PFSK-1 (cell line): ENCODE data around the gene GAGE10.

Experiments used
- FOXP2 ChIP-seq: optimal IDR thresholded peaks from 2 replicates; pipeline ENCODE3; 2011; ENCODE audit warnings: borderline replicate concordance, control low read depth, inconsistent platforms; ENCODE audit not compliant: insufficient read depth; ENCODE audit errors: extremely low read length, extremely low read depth
- POLR2AphosphoS5 ChIP-seq: IDR thresholded peaks from 2 replicates; pipeline ENCODE4 v1.6.1; 2012; ENCODE audit warnings: low read depth, mild to moderate bottlenecking, control low read depth, low read length, moderate library complexity
- SIN3A ChIP-seq: IDR thresholded peaks from 2 replicates; pipeline ENCODE4 v1.6.1; 2012; ENCODE audit warnings: mild to moderate bottlenecking, low read length, moderate library complexity, borderline replicate concordance; ENCODE audit not compliant: insufficient read depth
- TAF1 ChIP-seq: IDR thresholded peaks from 2 replicates; pipeline ENCODE4 v1.6.1; 2012; ENCODE audit warnings: low read length, control low read depth, borderline replicate concordance; ENCODE audit not compliant: insufficient read depth
- TF ChIP-seq, protein P1 (sequence below), 2 experiments: IDR thresholded peaks; 2 replicates each; pipeline versions ENCODE4 v1.6.1 to v1.8.0; 2011 to 2012; ENCODE audit warnings: low read depth in 2 of 2, low read length in 2 of 2, control low read depth in 1 of 2, inconsistent platforms in 1 of 2, mild to moderate bottlenecking in 1 of 2, moderate library complexity in 1 of 2; ENCODE audit not compliant: insufficient read depth in 1 of 2

The GAGE10 gene

DNA sequence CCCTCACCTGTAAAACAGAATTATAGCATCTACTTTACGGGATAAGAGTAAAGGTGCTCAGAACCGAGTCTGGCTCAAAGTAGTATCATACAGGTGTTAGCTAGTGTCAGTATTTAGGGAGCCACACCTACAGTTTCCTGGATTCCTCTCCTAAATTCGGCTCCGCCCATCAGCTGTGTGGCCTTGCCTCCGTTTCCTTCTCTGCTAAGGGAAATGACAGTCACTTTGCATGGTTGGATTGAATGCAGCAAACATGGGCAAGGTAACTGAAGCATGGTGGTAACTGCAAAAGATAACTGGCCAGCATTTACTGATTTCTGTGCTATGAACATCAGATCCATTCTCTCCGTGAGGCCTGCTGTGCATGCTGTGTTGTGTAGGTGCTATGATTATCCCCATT is 31.0 kb upstream of the GAGE10 start:
- no peak for TF ChIP-seq POLR2AphosphoS5
- no peak for TF ChIP-seq SIN3A
- no peak for TF ChIP-seq FOXP2
- TF ChIP-seq TAF1: no peak
- TF ChIP-seq, protein P1, sequence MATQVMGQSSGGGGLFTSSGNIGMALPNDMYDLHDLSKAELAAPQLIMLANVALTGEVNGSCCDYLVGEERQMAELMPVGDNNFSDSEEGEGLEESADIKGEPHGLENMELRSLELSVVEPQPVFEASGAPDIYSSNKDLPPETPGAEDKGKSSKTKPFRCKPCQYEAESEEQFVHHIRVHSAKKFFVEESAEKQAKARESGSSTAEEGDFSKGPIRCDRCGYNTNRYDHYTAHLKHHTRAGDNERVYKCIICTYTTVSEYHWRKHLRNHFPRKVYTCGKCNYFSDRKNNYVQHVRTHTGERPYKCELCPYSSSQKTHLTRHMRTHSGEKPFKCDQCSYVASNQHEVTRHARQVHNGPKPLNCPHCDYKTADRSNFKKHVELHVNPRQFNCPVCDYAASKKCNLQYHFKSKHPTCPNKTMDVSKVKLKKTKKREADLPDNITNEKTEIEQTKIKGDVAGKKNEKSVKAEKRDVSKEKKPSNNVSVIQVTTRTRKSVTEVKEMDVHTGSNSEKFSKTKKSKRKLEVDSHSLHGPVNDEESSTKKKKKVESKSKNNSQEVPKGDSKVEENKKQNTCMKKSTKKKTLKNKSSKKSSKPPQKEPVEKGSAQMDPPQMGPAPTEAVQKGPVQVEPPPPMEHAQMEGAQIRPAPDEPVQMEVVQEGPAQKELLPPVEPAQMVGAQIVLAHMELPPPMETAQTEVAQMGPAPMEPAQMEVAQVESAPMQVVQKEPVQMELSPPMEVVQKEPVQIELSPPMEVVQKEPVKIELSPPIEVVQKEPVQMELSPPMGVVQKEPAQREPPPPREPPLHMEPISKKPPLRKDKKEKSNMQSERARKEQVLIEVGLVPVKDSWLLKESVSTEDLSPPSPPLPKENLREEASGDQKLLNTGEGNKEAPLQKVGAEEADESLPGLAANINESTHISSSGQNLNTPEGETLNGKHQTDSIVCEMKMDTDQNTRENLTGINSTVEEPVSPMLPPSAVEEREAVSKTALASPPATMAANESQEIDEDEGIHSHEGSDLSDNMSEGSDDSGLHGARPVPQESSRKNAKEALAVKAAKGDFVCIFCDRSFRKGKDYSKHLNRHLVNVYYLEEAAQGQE (IDR thresholded peaks at IDR 0.05; ENCODE audit: insufficient read depth in 1 of 2, low read depth in 2 of 2, low read length in 2 of 2): no peak

DNA sequence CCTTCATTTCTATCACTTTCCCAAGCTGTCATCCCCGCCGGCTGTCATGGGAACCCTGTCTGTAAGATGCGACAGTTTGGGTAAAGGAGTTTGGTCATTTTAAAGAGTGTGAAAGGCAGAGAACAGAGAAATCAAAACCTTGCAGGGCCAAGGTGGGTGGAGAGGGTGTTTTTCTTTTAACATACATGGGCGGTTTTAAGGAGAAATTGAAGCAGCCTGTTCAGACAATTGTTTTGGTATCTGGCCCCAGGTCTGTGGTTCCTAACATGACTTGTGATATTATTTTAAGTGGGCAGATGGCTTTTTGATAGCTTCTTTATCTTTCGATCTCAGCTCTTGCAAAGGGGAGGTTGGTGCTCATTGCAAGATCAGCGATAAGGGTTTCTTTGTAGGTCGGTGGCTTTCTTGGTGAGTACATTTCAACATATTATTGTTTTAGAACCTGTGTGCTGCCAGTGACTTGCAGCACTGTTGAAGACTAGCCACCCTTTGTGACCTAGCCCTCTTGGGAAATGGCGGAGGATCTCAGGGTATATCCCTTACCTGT is 30.2 kb upstream of the GAGE10 start:
- TF ChIP-seq, protein P1 (IDR thresholded peaks at IDR 0.05; ENCODE audit: insufficient read depth in 1 of 2, low read depth in 2 of 2, low read length in 2 of 2): no peak
- TF ChIP-seq POLR2AphosphoS5 (no peak), SIN3A (no peak), FOXP2 (no peak), TAF1 (no peak)

DNA sequence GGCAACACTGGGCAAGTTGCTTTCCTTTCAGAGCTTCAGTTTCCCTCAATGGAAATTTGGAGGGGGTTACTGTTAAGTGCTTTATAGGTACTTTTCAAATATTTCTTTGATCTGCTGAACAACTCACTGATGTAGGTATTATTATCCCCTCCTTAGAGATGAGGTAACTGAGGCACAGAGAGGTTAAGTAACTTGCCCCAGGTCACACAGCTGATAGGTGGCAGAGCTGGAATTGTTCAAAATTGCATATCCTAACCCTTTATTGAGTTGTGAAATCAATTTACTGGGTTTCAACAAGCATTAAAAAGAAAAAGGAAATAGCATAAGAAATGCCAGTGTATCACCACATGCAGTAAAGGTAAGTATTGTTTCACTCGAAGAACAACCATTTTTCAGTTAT is 27.2 kb upstream of the GAGE10 start:
- TF ChIP-seq, protein P1 (IDR thresholded peaks at IDR 0.05; ENCODE audit: insufficient read depth in 1 of 2, low read depth in 2 of 2, low read length in 2 of 2): no peak
- TF ChIP-seq SIN3A: no peak
- TF ChIP-seq TAF1: no peak
- TF ChIP-seq FOXP2: no peak
- TF ChIP-seq POLR2AphosphoS5: no peak

DNA sequence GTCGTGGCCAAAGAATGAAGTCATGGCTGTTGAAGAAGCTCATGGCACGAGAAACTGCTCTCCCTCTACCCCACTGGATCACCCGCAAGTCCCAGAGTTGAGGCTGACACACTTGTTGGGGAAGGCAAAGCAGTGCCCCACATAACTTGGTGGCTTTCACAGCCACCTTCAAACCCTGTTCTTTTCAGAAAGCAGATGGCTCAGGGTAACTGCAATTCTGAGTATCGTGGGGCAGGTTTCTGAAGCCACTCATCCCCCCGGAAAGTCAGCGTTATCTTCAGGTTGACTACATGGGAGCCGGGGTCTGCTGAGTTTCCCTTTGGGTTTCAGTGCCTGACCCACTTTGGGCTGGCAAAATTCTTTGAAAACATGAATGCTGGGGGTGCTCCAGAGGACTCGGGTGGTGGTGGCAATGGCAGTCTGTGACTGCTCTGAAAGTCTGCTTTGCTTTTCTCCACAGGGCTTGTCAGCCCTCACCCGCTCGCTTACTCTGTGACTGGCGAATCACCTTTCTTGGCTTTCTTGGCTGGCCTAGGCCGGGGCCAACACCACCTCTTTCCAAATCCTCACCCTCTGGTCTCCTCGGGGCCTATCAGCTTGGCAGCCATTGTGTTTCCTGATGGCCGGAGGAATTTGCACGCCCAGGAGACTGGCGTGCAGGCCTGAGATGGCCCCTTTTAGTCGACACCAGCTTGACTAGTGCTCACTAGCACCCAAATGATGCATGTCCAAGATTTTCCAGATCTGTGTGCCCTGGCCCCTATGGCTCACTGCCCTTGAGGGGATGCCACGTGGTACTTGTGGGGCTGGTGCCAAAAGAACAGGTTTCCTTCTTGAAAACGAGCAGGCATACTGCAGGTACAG is 26.5 kb upstream of the GAGE10 start:
- TF ChIP-seq, protein P1 (IDR thresholded peaks at IDR 0.05; ENCODE audit: insufficient read depth in 1 of 2, low read depth in 2 of 2, low read length in 2 of 2): no peak
- TF ChIP-seq POLR2AphosphoS5: 0 out of 2 replicates have a peak, but pooled peaks have one; percentile 36
